Fibroblast of skin of left biceps (primary cell): ENCODE results near the gene NRROS.
A peak's percentile ranks its signal among the peaks of the same experiment; 100 is the strongest.

Source experiments
- DNase-seq, 2 experiments: peaks; one replicate each; pipeline ENCODE4 v3.0.0-alpha.2; 2013; ENCODE audit warnings: low read depth in 2 of 2

NRROS gene

GRCh38 chr3:196650740-196651311 is 11.3 kb downstream of the NRROS start:
- peak; percentile 74 to 77 for DNase-seq

GRCh38 chr3:196651819-196652218 is 12.3 kb downstream of the NRROS start:
- no peak for DNase-seq

- DNase-seq: no peak
These were observed 13.7 kb downstream of the NRROS start for GRCh38 chr3:196652961-196653795.

- DNase-seq: no peak
These were observed 14.7 kb downstream of the NRROS start for GRCh38 chr3:196654006-196654734.

- DNase-seq: no peak
These were observed 15.2 kb downstream of the NRROS start for GRCh38 chr3:196654735-196655090.

GRCh38 chr3:196655496-196655895 is 16.0 kb downstream of the NRROS start:
- DNase-seq: no peak

GRCh38 chr3:196656213-196656612 is 16.7 kb downstream of the NRROS start:
- no peak for DNase-seq

- DNase-seq: no peak
These were observed 20.4 kb downstream of the NRROS start for GRCh38 chr3:196659901-196660351.

GRCh38 chr3:196660381-196661166 is 21.1 kb downstream of the NRROS start:
- no peak for DNase-seq

GRCh38 chr3:196661400-196661799 is 21.9 kb downstream of the NRROS start:
- DNase-seq: no peak

GRCh38 chr3:196662033-196662432 is 22.5 kb downstream of the NRROS start:
- no peak for DNase-seq

- peak in 1 of 2 experiments; percentile 13 for DNase-seq
These were observed 23.4 kb downstream of the NRROS start for GRCh38 chr3:196662711-196663571.

- DNase-seq: no peak
These were observed 26.7 kb downstream of the NRROS start for GRCh38 chr3:196666001-196666867.

- no peak for DNase-seq
These were observed 27.7 kb downstream of the NRROS start for GRCh38 chr3:196667056-196667825.

- no peak for DNase-seq
These were observed 30.8 kb downstream of the NRROS start for GRCh38 chr3:196670339-196670738.

GRCh38 chr3:196673632-196674031 is 34.1 kb downstream of the NRROS start:
- DNase-seq: no peak

- no peak for DNase-seq
These were observed 37.9 kb downstream of the NRROS start for GRCh38 chr3:196677353-196677752.

GRCh38 chr3:196677931-196678330 is 38.4 kb downstream of the NRROS start:
- DNase-seq: no peak
